GM12874 (cell line): ENCODE measurements around the gene TSPAN18.

ENCODE experiments used
- TF ChIP-seq, protein P1 (sequence below): IDR thresholded peaks from 2 replicates; pipeline ENCODE4 v1.5.1; 2011; ENCODE audit warnings: low read depth, mild to moderate bottlenecking, control low read depth, low read length, moderate library complexity; ENCODE audit not compliant: insufficient read depth

TSPAN18 gene

DNA sequence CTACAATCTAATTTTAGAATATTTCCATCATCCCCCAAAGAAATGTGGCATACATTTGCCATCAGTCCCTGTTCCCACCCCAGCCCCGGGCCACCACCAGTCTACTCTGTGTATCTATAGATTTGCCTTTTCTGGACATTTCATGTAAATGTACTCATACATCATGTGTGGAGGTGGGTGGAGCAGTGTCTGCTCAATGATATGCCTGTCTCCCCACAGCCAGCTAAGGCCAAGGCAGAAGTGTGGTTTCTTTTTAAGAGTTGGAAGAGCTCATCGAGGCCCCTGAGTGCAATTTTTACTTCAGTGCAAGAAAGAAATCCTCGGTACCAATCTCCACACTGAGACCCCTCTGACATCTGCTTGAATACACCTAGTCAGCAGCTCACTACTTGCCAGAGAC is 143.4 kb downstream of the TSPAN18 start:
- TF ChIP-seq, protein P1, sequence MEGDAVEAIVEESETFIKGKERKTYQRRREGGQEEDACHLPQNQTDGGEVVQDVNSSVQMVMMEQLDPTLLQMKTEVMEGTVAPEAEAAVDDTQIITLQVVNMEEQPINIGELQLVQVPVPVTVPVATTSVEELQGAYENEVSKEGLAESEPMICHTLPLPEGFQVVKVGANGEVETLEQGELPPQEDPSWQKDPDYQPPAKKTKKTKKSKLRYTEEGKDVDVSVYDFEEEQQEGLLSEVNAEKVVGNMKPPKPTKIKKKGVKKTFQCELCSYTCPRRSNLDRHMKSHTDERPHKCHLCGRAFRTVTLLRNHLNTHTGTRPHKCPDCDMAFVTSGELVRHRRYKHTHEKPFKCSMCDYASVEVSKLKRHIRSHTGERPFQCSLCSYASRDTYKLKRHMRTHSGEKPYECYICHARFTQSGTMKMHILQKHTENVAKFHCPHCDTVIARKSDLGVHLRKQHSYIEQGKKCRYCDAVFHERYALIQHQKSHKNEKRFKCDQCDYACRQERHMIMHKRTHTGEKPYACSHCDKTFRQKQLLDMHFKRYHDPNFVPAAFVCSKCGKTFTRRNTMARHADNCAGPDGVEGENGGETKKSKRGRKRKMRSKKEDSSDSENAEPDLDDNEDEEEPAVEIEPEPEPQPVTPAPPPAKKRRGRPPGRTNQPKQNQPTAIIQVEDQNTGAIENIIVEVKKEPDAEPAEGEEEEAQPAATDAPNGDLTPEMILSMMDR: no peak

GRCh38 chr11:44870615-44871176 is 143.9 kb downstream of the TSPAN18 start:
- TF ChIP-seq, protein P1: no peak

DNA sequence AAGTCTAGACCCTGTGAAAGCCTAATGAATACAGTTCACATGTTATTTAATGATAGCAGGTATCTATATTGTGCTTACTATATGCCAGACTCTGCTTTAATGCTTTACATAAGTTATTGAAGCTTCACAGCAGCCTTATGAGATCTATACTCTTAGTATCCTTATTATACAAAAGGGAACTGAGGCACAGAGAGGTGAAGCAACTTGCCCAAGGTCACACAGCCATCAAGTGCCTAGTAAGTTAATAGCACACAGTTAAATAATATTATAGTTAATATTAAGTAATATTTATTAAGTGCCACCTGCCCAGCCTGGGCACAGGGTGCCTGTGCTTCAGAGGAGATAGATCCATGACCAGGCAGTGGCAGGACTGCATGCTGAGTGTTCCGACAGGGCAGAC is 145.8 kb downstream of the TSPAN18 start:
- TF ChIP-seq, protein P1: no peak

DNA sequence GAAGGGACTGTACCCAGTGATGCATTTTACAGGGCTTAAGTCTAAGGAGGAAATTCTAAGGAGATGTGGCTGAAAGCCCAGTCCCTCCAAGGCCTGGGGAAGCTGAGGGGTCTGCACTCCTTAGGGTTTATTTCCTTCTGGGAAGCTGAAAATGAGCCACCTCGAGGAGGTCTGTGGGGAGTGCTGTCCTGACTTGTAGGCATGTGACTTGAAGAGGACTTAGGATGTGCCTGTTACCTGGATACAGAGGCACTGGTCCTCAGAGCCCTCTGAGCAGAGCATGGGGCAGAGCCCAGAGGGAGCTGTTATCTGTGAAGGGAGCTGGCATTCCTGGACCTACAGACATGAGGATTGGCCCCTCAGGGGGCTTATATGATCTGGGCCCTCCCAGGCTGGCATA is 146.8 kb downstream of the TSPAN18 start:
- TF ChIP-seq, protein P1: no peak

- TF ChIP-seq, protein P1: no peak
Observed at GRCh38 chr11:44874284-44874683, 147.5 kb downstream of the TSPAN18 start.

DNA sequence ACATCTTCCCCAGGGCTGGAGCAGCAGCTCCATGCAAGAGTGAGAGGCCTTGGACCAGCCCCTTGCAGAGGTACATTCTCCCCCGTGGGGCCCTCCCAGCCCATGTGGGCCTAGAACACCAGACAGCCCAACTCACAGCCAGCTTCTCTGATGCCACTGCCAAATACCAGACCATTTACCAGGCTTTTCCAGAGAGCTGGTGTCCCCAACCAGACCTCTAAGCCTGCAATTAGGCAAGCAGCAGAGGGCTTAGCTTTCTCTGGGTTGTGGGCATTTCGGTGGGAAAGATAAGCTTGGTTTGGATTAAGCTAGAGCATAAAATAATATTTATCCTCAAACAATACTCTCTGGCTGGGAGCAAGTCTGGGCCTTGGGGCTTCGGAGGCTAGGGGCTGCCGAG is 148.3 kb downstream of the TSPAN18 start:
- TF ChIP-seq, protein P1: no peak

DNA sequence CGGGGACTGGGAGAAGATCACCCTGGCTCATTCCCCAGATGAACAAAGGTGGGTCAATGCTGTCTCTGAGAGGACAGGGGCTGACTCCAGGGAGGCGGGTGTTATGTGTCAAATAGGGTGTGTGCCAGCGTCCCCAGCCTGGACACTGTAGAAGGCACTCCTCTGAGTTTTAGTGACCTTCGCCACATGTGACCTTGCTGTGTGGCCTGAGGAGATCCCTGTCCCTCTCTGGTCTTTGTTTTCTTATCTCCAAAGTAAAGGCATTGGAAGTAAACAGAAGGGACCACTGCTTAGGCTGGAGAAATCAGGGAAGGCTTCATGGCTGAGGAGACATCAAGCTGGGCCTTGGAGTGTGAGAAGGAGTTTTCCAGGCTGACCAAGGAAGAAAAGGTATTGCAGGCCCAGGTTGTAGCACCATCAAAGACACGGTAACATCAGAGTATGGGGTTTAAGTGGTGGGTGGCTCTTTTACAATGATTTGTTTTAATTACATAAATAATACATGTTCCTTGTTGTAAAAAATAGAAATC is 149.5 kb downstream of the TSPAN18 start:
- TF ChIP-seq, protein P1: no peak
